ELR (cell line): ENCODE measurements around the gene OPN1MW3.
"Not testable (repeated sequence)": the region's sequence is repeated elsewhere in the genome, so short reads cannot be mapped to it uniquely, and the experiment has no call there.

Source experiments
- DNase-seq: peaks from one replicate; pipeline ENCODE4 v3.0.0-alpha.2; 2015; ENCODE audit warnings: low read depth

Gene OPN1MW3

DNA sequence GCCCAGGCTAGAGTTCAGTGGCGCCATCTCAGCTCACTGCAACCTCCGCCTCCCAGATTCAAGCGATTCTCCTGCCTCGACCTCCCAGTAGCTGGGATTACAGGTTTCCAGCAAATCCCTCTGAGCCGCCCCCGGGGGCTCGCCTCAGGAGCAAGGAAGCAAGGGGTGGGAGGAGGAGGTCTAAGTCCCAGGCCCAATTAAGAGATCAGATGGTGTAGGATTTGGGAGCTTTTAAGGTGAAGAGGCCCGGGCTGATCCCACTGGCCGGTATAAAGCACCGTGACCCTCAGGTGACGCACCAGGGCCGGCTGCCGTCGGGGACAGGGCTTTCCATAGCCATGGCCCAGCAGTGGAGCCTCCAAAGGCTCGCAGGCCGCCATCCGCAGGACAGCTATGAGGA is at the start of gene OPN1MW3:
OPN1MW3 (plus strand) TSS at position 301 of the 400 bp plus-strand sequence; CDS start at position 339, 38 bp downstream.
- DNase-seq, result not testable (repeated sequence)

DNA sequence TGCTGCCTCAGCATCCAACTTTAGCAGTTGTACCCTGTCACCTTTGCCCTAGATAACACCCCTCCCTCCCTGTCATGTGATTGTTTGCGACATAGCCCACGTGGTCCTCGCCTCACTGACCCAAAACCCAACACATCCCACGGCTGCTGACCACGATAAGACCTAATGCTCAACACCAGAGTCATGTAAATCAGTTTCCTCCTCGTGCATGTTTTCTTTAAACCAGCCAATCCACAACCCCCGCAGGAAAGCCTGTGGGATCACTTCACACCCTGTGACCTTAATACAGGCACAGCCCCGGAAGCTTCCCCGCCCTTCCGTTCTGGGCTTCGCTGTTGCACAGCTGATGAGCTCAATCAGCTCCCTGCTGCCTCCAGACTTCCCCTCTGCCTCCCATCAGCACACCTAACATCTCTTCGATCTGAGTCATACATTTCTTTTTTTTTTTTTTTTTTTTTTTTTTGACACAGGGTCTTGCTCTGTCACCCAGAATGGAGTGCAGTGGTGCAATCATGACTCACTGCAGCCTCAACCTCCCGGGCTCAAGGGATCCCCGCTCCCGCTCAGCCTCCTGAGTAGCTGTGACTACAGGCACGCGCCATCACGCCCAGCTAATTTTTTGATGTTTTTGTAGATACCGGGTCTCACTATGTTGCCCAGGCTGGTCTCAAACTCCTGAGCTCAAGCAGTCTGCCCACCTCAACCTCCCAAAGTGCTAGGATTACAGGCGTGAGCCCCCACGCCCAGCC is 47.5 kb upstream of the OPN1MW3 start:
- not testable (repeated sequence) for DNase-seq

DNA sequence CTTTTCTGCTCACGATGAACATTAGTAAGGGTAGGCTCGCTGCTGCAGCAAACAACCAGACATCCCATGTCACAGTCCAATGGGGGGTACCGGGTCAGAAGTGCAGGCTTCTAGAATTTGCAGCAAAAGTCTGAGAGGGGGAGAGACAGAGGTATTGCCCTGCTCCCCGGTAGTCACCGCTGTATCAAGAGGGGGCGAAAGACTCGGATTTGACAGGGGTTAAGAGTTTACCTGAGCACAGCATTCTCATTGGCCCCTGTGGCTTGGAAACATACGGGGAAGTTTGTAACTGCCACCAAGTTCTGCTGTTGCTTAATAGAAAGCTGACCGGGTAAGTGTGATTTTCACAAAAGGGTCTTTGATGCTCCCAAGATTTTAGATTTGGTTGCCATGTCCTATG is 46.3 kb upstream of the OPN1MW3 start:
- not testable (repeated sequence) for DNase-seq

DNA sequence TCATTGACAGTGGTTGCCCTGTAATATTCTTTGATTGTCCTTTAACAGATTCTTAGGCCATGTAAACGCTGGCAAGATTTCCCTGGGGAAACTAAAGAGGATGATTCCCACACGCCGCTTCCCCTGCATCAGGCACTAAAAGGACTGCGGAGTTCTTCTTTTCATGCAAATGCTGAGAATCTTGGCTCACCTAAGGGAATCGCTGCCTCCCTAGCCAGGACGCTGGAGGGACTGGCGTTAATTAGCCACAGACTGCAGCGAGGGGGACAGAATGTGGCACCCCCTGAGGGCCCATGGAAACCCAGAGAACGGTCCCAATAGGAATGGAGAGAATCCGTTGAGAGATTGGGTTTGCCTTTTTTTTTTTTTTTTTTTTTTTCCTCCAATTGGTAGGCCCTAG is 45.9 kb upstream of the OPN1MW3 start:
- DNase-seq, result not testable (repeated sequence)

DNA sequence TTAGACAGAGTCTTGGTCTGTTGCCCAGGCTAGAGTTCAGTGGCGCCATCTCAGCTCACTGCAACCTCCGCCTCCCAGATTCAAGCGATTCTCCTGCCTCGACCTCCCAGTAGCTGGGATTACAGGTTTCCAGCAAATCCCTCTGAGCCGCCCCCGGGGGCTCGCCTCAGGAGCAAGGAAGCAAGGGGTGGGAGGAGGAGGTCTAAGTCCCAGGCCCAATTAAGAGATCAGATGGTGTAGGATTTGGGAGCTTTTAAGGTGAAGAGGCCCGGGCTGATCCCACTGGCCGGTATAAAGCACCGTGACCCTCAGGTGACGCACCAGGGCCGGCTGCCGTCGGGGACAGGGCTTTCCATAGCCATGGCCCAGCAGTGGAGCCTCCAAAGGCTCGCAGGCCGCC is 37.9 kb upstream of the OPN1MW3 start, which contains the start of gene OPN1MW2:
OPN1MW2 (plus strand) TSS at position 301 of the 400 bp plus-strand sequence; CDS start at position 361, 60 bp downstream.
- DNase-seq, result not testable (repeated sequence)

DNA sequence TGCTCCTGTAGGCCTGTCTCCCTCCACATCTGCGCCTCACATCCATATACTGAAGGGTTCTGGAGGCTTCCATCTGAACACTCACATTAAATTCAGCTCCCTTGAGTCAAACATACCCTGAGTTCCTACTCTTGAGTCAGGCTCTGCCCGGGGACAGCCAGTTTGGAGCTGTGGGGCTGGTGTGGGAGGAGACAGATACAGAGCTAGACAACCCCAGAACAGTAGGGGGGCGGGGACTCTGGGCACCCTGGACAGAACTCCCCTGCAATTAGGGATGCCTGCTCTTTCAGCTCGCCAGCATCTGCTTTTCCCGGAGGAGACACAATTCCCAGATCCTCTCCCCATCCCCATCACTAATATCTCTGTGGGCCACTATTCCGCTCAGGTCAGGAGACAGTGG is 32.1 kb upstream of the OPN1MW3 start:
- not testable (repeated sequence) for DNase-seq

DNA sequence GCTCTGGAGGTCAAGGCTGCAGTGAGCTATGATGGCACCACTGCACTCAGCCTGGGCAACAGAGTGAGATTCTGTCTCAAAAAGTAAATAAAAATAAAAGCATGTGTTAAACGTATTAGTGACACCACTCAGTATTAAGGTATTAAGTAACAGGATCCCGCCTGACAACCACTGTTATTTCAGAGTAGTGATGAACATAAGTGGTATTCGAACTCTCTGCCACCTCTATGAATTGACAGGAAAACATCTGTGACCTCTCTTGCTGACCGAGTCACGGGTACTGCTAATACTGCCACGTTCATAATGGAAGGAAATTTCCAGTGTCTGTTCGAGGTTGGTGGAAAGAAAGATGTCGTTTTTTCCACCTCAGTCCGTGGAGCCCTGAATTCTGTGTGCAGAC is 30.7 kb upstream of the OPN1MW3 start:
- DNase-seq, result not testable (repeated sequence)

DNA sequence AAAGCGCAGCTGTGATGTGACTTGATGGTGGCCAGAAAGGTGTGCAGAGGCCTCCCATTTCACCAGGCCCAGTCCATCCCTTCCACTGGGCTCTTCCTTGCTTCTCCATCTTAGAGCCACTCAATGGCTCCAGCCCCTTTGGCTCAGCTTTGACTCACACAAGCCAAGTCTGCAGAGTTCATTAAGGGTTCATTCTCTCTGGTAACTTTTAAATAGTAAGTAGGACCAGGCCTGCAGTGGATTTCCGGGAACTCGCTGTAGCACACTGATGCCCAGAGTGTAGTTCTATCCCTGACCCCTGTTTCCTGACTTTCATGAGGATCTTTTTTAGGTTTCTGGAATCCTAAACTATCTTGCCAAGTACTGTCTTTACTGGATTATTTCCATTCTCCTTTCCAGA is 25.9 kb upstream of the OPN1MW3 start:
- not testable (repeated sequence) for DNase-seq

DNA sequence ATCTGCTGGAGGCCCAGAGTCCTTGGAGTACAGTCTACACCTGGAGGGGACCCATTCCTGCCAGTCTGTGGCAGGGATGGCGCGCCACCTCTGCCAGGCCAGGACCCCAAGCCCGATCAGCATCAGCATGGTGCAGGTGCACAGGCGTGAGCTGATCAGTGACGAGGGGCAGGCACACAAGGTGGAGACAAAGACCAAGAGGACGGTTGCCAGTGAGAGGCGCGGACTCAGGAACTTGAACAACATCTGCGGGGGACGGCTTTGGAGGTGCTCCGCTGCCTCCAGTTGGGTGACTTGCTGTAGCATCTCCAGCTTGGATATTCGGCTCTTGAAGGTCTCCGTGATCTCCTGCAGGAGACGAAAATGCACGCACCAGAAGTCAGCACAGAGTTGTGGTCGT is 23.8 kb upstream of the OPN1MW3 start:
- DNase-seq, result not testable (repeated sequence)

DNA sequence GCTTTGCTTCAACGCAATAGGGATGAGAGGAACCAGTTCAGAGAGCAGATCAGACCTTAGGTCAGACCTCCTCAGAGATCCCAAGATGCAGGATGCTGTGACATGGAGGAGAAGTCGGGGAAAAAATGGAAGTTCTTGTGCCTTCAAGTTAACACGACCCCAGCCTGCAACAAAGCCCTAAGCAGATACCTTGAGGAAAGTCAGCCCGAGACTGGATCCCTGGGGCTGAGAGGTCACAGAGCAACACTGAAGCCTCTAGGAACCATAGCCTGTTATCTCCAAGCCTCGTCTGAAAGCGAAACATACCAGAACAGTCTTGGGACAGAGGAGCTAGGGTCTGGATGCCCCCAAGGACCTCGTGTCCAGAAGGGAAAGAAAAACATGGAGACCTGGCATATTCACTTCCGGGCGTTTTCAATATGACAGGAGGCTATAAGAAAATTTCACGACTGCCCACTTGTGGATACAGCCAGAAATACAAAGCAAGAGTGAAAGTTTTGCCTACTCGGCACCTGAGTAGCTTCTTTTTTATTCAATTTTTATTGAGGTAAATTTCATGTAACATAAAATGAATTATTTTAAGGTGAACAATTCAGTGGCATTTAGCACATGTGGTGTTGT is 18.3 kb upstream of the OPN1MW3 start:
- not testable (repeated sequence) for DNase-seq

DNA sequence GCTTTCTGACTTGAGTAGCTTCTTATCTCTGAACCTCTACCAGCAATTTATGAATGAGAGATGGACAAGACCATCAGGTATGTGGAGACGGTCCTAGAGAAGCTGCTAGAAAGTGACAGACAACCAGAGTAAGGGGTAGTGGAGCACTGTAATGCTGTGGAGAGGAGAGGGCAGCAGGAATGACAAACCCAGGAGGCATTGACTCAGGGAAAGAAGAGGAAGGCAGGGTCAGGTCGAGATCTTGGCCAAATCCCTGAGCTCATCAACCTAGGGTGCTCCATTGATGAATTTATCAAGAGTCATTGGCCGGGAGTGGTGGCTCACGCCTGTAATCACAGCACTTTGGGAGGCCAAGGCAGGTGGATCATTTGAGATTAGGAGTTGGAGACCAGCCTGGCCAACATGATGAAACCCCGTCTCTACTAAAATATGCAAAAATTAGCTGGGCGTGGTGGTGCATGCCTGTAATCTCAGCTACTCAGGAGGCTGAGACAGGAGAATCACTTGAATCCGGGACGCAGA is 17.3 kb upstream of the OPN1MW3 start:
- DNase-seq, result not testable (repeated sequence)

DNA sequence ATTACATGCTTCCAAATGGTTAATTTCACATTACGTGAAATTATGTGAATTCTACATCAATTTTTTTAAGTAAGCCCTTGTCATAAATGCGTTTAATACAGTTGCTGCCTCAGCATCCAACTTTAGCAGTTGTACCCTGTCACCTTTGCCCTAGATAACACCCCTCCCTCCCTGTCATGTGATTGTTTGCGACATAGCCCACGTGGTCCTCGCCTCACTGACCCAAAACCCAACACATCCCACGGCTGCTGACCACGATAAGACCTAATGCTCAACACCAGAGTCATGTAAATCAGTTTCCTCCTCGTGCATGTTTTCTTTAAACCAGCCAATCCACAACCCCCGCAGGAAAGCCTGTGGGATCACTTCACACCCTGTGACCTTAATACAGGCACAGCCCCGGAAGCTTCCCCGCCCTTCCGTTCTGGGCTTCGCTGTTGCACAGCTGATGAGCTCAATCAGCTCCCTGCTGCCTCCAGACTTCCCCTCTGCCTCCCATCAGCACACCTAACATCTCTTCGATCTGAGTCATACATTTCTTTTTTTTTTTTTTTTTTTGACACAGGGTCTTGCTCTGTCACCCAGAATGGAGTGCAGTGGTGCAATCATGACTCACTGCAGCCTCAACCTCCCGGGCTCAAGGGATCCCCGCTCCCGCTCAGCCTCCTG is 9.9 kb upstream of the OPN1MW3 start:
- not testable (repeated sequence) for DNase-seq

DNA sequence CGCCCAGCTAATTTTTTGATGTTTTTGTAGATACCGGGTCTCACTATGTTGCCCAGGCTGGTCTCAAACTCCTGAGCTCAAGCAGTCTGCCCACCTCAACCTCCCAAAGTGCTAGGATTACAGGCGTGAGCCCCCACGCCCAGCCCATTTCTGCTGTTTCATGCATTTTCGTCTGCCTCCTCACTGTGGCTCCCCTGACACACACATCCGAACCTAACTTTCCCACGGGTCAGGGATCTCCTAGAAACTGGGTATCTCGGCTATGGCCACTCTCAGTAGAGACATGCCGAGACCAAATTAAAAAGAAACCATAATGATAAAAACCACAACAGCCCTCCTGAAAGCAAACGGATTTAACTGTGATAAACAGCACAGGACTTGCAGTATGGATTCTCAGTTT is 9.3 kb upstream of the OPN1MW3 start:
- DNase-seq, result not testable (repeated sequence)

DNA sequence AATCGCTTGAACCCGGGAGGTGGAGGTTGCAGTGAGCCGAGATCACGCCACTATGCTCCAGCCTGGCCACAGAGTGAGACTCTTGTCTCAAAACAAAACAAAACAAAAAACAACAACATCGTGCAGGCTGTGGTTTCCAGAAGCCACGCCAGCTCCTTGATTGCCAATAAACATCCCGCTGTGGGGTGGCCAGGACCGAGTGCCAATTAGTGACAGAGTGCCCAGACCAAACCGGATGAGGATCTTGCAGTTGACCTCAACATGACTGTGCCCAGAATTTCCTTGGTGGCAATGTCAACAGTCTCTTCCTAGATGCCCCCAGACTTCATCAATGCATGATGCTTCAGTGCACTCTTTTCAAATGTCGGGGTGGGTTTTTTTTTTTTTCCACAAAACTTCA is 1.3 kb downstream of the OPN1MW3 start:
- not testable (repeated sequence) for DNase-seq

DNA sequence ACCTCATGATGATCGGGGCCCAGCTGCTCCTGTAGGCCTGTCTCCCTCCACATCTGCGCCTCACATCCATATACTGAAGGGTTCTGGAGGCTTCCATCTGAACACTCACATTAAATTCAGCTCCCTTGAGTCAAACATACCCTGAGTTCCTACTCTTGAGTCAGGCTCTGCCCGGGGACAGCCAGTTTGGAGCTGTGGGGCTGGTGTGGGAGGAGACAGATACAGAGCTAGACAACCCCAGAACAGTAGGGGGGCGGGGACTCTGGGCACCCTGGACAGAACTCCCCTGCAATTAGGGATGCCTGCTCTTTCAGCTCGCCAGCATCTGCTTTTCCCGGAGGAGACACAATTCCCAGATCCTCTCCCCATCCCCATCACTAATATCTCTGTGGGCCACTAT is 5.7 kb downstream of the OPN1MW3 start:
- DNase-seq, result not testable (repeated sequence)

DNA sequence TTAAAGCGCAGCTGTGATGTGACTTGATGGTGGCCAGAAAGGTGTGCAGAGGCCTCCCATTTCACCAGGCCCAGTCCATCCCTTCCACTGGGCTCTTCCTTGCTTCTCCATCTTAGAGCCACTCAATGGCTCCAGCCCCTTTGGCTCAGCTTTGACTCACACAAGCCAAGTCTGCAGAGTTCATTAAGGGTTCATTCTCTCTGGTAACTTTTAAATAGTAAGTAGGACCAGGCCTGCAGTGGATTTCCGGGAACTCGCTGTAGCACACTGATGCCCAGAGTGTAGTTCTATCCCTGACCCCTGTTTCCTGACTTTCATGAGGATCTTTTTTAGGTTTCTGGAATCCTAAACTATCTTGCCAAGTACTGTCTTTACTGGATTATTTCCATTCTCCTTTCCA is 11.9 kb downstream of the OPN1MW3 start:
- not testable (repeated sequence) for DNase-seq

DNA sequence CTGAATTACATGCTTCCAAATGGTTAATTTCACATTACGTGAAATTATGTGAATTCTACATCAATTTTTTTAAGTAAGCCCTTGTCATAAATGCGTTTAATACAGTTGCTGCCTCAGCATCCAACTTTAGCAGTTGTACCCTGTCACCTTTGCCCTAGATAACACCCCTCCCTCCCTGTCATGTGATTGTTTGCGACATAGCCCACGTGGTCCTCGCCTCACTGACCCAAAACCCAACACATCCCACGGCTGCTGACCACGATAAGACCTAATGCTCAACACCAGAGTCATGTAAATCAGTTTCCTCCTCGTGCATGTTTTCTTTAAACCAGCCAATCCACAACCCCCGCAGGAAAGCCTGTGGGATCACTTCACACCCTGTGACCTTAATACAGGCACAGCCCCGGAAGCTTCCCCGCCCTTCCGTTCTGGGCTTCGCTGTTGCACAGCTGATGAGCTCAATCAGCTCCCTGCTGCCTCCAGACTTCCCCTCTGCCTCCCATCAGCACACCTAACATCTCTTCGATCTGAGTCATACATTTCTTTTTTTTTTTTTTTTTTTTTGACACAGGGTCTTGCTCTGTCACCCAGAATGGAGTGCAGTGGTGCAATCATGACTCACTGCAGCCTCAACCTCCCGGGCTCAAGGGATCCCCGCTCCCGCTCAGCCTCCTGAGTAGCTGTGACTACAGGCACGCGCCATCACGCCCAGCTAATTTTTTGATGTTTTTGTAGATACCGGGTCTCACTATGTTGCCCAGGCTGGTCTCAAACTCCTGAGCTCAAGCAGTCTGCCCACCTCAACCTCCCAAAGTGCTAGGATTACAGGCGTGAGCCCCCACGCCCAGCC is 27.3 kb downstream of the OPN1MW3 start:
- not testable (repeated sequence) for DNase-seq

DNA sequence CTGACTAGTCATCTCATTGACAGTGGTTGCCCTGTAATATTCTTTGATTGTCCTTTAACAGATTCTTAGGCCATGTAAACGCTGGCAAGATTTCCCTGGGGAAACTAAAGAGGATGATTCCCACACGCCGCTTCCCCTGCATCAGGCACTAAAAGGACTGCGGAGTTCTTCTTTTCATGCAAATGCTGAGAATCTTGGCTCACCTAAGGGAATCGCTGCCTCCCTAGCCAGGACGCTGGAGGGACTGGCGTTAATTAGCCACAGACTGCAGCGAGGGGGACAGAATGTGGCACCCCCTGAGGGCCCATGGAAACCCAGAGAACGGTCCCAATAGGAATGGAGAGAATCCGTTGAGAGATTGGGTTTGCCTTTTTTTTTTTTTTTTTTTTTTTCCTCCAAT is 29.0 kb downstream of the OPN1MW3 start:
- not testable (repeated sequence) for DNase-seq

DNA sequence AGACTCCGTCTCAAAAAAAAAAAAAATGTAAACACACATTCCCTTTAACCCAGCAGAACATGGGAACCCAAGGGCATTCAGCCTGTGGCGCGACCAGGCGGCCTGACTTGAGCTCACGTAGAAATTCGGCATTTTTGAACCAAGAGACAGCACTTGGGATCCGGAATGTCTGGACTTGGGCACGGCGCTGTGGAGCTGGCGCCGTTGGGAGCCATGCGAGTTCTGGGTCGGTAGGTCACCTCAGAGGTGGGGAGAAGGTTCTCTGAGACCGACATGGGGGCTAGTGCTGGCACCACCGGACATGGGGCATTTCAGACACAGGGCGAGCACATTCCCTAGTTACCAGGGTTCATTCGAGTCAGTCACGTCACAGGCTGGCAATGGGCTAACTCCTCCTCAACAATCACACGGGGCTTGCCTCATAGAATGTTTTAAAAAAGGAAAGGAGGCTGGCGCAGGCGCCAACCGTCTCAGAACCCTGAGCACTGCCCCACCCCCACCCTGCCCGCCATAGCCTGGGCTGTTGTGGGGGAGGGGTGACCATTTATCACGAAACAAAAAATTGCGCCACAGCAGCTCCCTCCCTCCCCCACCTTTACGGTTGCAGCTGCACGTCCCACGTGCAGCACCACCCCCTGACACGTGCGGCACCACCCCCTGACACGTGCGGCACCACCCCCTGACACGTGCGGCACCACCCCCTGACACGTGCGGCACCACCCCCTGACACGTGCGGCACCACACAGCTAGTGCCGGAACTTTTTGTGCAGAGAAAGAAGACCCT is 37.6 kb downstream of the OPN1MW3 start, which contains the start of gene TEX28:
TEX28 (minus strand) TSS at position 334 of the 784 bp plus-strand sequence. CDS start 3,007 bp downstream, outside the sequence.
- no peak for DNase-seq

DNA sequence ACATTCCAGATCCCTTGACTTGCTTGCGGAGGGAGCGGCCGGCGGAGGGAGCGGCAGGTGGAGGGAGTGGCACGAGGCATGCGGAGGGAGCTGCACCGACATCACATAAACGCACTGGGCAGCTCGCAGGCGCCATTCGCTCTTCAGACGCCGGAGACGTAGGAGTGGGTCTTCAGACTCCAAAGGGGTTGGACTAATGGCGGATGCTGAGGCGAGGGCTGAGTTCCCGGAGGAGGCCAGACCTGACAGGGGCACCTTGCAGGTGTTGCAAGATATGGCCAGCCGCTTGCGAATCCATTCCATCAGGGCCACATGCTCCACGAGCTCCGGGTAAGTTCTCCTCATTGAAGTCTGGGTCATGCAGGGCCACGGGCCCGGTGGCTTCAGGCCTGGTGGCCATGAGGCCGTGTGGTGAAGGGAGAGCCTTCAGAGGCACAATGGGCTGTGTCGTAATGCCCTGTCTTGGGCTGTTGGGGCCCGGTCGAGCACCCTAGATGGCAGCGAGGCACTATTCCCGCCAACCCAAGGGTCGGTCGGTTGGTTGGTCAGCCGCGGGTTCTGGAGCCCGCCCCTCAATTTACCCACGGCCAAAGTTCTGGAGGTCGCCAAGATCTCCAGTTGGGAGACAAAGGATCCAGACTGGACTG is 38.4 kb downstream of the OPN1MW3 start, which contains the start of gene TKTL1:
TKTL1 (plus strand) TSS at position 132 of the 647 bp plus-strand sequence; CDS start at position 197, 65 bp downstream.
- no peak for DNase-seq
